Measurements from ENCODE around the gene KLHL9.
"Not testable (repeated sequence)": the region's sequence is repeated elsewhere in the genome, so short reads cannot be mapped to it uniquely, and the experiment has no call there.

The KLHL9 gene, protein sequence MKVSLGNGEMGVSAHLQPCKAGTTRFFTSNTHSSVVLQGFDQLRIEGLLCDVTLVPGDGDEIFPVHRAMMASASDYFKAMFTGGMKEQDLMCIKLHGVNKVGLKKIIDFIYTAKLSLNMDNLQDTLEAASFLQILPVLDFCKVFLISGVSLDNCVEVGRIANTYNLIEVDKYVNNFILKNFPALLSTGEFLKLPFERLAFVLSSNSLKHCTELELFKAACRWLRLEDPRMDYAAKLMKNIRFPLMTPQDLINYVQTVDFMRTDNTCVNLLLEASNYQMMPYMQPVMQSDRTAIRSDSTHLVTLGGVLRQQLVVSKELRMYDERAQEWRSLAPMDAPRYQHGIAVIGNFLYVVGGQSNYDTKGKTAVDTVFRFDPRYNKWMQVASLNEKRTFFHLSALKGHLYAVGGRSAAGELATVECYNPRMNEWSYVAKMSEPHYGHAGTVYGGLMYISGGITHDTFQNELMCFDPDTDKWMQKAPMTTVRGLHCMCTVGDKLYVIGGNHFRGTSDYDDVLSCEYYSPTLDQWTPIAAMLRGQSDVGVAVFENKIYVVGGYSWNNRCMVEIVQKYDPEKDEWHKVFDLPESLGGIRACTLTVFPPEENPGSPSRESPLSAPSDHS

DNA sequence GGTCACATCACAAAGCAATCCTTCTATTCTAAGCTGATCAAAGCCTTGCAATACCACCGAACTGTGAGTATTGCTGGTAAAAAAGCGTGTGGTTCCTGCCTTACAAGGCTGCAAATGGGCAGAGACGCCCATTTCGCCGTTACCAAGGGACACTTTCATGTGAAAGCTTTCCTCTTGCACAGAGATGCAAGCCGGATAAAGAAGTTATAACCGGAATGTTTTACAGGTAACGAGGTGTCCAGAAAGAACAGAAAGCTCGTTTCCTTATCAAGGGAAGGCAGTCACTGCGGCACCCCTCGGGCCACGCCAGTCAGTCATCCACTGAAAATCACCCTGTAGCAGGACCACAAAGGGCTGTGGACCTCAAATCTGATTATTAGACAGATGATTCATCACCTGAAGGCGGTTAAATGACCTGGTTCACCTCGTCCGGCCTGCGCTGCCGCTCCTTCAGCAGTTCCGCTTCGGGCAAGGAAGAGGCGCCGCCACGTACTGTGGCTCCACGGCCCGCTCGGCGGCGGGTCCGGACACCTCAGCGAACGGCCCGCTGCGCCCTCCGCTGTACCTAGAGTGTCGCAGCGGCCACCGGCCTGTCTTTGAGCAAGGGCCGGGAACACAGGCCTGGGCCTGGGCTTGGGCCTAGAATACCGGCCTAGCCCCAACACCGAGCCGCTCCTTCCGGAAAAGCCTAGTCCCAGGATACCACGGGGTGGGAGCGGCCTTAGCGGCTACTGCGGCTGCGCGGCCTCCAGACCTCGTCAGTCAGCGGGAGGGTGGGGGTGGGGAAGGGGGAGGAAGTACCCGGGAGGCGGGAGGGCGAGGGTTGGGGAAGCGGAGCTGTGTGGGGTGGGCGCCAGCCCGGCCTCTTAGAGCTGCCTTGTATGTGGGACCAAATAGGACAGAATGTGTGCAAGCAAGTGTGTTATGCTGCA, at the start of gene KLHL9:
TSS of gene KLHL9 (minus strand) at position 704 of the 932 bp plus-strand sequence. CDS start at position 159, 545 bp downstream.
- FAIRE-seq (no peak), DNase-seq (ENCODE audit: low spot score) (peak; percentile 90)

GRCh38 chr9:21383627-21384026, 48.4 kb upstream of the KLHL9 start:
- no peak for FAIRE-seq
- no peak for DNase-seq (ENCODE audit: low spot score)

DNA sequence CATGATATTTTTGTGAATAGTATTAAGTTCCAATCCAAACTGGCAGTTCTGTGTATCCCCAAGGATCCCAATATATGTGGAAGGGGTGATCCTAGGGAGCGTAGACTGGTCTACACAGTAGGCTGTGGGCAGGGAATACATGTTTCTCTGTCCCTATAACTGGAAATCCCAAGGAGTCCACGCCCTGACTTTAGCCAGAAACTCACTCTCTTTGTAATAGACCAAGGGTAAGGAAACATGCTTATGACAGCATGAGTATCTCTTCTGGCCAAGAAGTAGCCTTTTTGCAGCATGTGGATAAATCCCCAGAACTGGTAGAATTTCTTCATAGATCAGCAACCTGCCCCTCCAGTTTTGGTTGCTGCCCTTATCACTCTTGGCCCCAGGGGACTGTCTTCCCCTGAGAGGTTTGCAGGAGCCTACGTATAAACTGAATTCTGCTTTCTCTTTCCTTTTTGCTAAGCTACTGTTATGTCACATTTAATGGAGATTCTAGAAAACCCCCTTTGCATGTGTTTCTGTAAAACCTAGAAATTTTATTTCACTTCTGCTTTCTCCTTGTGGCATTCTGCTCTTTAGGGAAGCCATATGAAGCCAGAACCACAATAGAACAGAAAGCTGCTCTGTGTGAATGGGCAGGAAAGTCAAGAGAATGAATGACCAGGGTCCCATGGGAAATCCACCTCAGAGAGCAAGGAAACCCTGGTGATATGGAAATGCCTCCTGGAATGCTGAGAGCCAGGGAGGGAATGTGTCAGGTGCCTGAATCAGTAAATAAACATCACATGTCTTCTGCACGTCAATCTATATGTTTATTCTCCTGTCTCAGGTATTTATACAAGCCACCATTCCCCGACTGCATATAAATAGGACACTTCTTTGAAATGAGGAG, 46.5 kb upstream of the KLHL9 start:
- DNase-seq (ENCODE audit: low spot score): no peak
- FAIRE-seq: no peak

GRCh38 chr9:21371467-21371866, 36.3 kb upstream of the KLHL9 start:
- not testable (repeated sequence) for FAIRE-seq; DNase-seq (ENCODE audit: low spot score)

- DNase-seq (ENCODE audit: low spot score): no peak
- FAIRE-seq: no peak
Observed at GRCh38 chr9:21367957-21368356, 32.8 kb upstream of the KLHL9 start, which contains the start of gene IFNA13. Gene IFNA13 (minus strand): TSS chr9:21368057. CDS start chr9:21368010, 47 bp downstream.

GRCh38 chr9:21367169-21367568, 32.0 kb upstream of the KLHL9 start:
- not testable (repeated sequence) for DNase-seq (ENCODE audit: low spot score); FAIRE-seq

GRCh38 chr9:21362287-21362686, 27.1 kb upstream of the KLHL9 start:
- FAIRE-seq (no peak), DNase-seq (ENCODE audit: low spot score) (no peak)

GRCh38 chr9:21357479-21358460, 22.6 kb upstream of the KLHL9 start:
- FAIRE-seq (no peak), DNase-seq (ENCODE audit: low spot score) (no peak)

- no peak for DNase-seq (ENCODE audit: low spot score)
- no peak for FAIRE-seq
Observed at GRCh38 chr9:21350787-21351186, 15.6 kb upstream of the KLHL9 start, which contains the start of gene IFNA6. Gene IFNA6 (minus strand): TSS chr9:21350887. CDS start chr9:21350887, 0 bp downstream.

DNA sequence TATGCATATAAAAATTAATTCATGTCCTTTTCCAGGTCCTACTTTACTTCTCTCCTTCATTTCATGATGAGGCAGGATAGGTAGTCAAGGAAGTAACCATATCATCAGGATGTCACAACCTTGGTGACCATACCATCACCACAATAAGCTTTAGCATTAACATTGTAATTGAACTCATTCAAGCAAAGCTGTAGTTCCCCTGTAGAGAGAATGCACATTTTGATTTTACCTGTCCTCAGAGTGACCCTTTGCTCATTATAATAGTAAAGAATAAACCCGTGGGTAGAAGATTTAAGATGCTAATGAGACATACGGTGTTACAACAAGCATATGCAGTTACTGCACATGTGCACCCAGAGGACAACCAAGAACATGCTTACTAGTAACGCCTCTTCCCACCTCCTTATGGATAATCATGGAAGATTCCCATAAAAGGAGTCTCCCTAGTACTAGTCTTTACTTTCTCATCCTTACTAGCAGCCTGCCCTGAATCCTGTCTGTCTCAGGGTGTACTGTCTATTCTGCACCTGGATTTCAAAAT, 13.3 kb upstream of the KLHL9 start:
- peak; percentile 37 for FAIRE-seq
- DNase-seq (ENCODE audit: low spot score): no peak

DNA sequence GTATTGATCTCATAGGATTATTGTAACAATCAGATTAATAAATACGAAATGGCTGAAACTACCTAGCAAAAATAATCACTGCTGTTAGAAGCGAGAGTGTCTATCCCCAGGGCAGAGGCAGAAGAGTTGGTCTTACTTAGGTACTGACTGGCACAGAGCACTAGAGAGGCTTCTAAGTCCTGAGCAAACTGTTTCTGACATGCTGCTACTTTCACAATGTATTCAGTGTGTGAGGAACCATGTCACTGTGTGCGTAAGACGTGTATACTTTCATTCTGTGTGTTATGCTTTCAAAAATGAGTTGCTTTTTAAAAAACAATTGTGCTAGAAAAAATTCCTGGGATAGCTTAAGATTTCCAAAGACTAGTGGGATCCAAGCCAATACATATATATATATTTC, 5.5 kb upstream of the KLHL9 start:
- DNase-seq (ENCODE audit: low spot score): no peak

GRCh38 chr9:21336457-21336856, 1.3 kb upstream of the KLHL9 start:
- DNase-seq (ENCODE audit: low spot score) (peak; percentile 6), FAIRE-seq (no peak)

More for the DNA sequence above, 5.5 kb upstream of the KLHL9 start:
- FAIRE-seq: no peak

DNA sequence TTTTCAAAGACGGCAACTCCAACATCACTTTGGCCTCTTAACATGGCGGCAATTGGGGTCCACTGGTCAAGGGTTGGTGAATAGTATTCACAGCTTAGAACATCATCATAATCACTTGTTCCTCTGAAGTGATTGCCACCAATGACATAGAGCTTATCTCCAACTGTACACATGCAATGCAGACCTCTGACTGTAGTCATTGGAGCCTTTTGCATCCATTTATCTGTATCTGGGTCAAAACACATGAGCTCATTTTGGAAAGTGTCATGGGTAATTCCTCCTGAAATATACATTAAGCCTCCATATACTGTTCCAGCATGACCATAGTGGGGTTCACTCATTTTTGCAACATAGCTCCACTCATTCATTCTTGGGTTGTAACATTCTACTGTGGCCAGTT, 2.0 kb downstream of the KLHL9 start:
- DNase-seq (ENCODE audit: low spot score): no peak
- no peak for FAIRE-seq

DNA sequence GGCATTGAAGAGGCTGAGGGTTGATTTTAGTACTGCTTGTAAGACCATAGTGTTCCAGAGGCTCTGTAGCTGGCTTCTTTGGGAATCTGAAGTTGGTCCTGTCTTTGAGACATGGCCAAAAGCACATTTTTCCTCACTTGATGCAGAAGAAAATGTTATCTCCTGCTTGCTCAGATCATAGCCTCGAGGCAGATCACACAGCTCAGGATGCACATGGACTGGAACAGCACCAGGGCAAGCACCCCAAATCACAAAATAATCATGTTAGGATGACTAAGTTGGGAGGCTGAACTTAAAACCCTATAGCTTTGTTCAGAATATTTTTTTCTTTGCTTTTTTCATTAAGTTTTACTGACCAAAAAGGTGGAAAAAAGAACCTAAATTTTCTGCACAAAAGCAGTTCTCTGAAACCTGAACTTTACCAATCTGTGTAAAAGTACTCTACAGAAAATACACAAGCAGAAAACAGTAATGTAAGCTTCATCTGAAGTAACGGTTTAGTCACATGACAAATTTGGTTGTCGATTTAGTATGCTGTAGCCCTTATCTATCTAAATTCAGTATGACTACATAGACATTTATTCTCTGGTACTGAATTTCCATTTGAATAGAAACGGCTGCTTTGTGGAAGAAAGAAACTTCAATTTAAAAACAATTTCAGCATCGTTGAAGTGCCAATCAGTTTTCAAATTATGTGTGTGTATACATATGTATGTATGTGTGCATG, 3.4 kb downstream of the KLHL9 start:
- DNase-seq (ENCODE audit: low spot score) (no peak), FAIRE-seq (no peak)

DNA sequence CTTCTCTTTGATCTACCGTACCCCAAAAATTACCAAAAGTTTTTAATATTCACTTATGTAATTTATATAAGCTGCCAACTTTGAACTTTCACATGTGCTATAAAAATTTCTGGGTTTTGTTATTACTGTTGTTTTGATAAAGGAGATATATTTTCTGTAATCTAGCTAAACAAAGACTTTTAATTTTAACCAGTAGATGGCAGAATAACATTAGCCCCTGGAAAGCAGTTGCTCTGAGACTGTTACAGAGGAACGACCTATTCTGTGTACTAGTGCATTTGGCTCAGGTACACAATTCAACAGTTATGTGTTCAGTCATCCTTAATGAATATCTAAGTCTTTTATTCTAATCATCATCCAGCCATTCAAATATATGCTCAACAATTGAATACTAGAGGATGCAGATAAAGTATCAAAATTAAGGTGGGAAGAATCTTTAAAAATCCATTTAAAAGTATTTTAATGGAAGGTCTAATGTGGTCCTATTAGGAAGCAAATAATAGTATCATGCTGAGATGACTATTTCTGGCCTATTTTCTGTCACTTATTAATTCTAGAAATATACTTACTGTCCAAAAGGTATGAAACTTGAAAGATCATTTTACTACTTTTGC, 8.6 kb downstream of the KLHL9 start:
- peak; percentile 6 for DNase-seq (ENCODE audit: low spot score)
- no peak for FAIRE-seq

GRCh38 chr9:21324047-21324446, 11.2 kb downstream of the KLHL9 start:
- no peak for DNase-seq (ENCODE audit: low spot score)
- no peak for FAIRE-seq

DNA sequence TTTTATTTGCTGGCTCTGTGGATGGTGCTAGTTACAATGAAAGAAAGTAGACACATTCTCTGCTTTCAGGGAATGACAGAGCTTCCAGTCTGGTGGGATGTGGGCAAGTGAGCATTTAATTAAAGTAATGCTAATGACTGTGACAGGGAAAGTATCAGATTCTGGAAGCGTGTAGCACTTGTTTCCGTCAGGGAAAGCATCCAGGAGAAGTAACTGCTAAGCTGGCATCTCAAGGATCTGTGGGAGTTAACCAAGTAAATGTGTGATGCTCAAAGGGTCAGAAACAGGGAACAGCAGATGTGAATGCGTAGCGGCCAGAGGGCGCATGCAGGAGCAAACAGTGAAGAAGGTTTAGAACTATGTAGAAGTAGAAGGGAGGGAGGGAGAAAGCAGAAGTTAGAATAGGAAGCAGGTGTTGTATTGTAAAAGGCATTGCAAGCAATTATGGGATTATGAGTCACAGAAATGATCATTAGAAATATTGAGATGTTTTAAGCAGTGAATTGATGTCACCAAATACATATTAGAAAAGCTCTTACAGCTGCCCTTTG, 12.2 kb downstream of the KLHL9 start:
- FAIRE-seq (no peak), DNase-seq (ENCODE audit: low spot score) (no peak)

DNA sequence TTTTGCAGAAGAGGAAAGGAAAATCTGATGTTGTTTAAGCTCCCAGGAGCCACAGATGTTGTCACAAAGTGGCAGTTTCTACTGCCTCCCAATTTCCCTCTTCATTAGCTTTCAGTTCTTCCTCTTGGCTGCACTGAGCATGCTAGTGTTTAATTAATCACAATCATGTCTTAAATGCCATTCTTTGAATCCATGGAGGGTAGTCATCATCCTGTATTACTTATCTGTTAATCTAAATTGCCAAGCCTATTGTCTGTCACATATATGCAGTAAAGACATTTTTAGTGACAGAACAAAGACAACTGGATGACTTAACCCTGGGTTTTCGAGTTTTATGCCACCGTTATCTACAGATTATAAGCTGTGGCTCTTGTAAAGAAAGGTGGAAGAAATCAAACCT, 14.7 kb downstream of the KLHL9 start:
- FAIRE-seq: no peak
- no peak for DNase-seq (ENCODE audit: low spot score)
